Brain microvascular endothelial cell (primary cell): ENCODE measurements around the gene KLHL25.

Source experiments
- DNase-seq: peaks from one replicate; pipeline ENCODE4 v3.0.0-alpha.2; 2020
- H3K27ac ChIP-seq: fragments of 250-450 bp; sonication (Bioruptor Pico); 2 replicates; pipeline ENCODE4 v1.5.1; 2020; ENCODE audit warnings: mild to moderate bottlenecking, moderate library complexity
- H3K27me3 ChIP-seq: fragments of 250-450 bp; sonication (Bioruptor Pico); replicated peaks from 2 replicates; pipeline ENCODE4 v1.5.1; 2020; ENCODE audit warnings: mild to moderate bottlenecking
- H3K36me3 ChIP-seq: fragments of 250-450 bp; sonication (Bioruptor Pico); replicated peaks from 2 replicates; pipeline ENCODE4 v1.5.1; 2020; ENCODE audit warnings: mild to moderate bottlenecking
- H3K4me3 ChIP-seq: 2 replicates; pipeline ENCODE4 v1.5.1; 2011; ENCODE audit warnings: low read depth, mild to moderate bottlenecking, control low read depth, low read length, moderate library complexity
- in situ Hi-C: cut with HindIII; loops from 2 replicates; pipeline ENCODE4 v1.10.0; 2017; ENCODE audit warnings: low sequenced_read_pairs, low pct_ligation_motif_present
- TF ChIP-seq, protein P1 (sequence below): IDR thresholded peaks from 2 replicates; pipeline ENCODE4 v1.5.1; 2011; ENCODE audit warnings: low read depth, mild to moderate bottlenecking, moderate library complexity, low read length, control low read depth, inconsistent platforms; ENCODE audit errors: missing control alignments

KLHL25 gene

DNA sequence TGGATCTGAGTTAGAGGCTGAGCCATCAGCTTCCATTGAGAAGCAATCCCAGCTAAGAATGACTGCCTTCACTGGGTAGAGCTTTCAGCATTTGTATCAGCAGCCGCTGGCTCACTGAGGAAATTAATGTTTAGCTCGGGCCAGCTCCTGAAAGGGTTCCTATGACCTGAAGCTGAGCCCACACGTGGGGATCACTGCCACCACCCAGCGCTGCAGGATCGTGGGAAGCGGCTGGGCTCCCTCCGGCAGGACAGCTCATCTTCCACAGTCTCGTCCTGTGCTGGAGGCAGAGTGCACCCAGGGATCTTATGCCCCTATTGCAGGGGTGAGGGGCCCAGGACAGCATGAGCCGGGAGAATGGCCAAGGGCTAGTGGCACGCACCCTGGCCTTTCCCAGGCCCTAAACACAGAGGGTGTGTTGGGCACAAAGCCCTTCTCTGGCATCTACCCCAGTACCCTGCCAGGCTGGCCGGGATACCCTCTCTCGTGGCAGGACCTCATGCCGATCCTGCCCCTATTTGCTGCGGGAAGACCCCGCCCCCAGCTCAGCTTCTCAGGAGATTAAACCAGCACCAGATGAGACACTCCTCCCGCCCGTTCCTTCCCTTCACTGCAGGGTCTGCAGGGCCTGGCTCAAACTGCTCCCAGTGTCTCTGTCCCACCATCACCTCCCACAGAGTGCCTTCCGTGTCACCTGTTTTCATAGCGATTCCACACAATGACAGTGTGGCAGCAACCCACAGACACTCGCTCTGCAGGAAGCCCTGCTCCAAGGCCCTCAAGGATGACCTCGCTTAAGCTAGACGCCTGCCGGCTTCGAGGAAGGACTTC, 28.5 kb downstream of the KLHL25 start:
- TF ChIP-seq, protein P1, sequence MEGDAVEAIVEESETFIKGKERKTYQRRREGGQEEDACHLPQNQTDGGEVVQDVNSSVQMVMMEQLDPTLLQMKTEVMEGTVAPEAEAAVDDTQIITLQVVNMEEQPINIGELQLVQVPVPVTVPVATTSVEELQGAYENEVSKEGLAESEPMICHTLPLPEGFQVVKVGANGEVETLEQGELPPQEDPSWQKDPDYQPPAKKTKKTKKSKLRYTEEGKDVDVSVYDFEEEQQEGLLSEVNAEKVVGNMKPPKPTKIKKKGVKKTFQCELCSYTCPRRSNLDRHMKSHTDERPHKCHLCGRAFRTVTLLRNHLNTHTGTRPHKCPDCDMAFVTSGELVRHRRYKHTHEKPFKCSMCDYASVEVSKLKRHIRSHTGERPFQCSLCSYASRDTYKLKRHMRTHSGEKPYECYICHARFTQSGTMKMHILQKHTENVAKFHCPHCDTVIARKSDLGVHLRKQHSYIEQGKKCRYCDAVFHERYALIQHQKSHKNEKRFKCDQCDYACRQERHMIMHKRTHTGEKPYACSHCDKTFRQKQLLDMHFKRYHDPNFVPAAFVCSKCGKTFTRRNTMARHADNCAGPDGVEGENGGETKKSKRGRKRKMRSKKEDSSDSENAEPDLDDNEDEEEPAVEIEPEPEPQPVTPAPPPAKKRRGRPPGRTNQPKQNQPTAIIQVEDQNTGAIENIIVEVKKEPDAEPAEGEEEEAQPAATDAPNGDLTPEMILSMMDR = no peak
- DNase-seq = no peak
- Histone ChIP-seq H3K4me3 (no peak overlapping the region), H3K27ac (no peak overlapping the region), H3K27me3 (no peaks in the 10 kb centered on the region), H3K36me3 (no peaks in the 10 kb centered on the region)
- in situ Hi-C loops = no loop called here

DNA sequence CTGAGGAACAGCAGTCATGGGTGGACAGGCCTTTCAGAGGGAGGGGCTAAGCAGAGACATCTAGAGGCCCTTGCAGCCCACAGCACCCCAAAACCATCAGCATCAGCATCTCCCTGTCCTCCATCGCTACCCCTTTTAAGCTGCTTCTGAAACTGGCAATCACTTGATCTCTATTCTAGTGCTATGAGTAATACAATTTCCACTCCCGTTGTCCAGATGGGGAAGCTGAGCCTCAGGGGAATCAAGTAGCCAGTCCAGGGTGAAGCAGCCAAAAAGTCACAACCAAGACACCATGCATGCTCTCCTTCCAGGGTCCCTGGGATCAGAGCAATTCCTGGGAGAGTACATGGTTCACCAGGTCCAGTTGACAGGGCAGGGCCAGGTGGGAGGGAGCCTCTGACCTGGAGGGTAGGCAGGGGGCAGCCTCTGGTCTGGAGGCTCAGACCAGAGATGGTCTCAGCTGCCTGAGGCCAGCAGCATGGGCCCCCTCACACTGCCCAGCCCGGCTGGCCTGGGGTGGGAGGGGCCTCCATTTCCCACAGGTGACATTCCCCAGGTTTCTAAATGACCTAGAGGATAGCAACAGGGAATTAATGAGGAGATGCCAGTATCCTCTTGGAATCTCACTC, 30.0 kb downstream of the KLHL25 start:
- in situ Hi-C loops = no loop called here
- Histone ChIP-seq H3K27ac (no peak overlapping the region), H3K36me3 (no peaks in the 10 kb centered on the region), H3K27me3 (no peaks in the 10 kb centered on the region), H3K4me3 (no peak overlapping the region)
- no peak for DNase-seq
- TF ChIP-seq, protein P1 = no peak

DNA sequence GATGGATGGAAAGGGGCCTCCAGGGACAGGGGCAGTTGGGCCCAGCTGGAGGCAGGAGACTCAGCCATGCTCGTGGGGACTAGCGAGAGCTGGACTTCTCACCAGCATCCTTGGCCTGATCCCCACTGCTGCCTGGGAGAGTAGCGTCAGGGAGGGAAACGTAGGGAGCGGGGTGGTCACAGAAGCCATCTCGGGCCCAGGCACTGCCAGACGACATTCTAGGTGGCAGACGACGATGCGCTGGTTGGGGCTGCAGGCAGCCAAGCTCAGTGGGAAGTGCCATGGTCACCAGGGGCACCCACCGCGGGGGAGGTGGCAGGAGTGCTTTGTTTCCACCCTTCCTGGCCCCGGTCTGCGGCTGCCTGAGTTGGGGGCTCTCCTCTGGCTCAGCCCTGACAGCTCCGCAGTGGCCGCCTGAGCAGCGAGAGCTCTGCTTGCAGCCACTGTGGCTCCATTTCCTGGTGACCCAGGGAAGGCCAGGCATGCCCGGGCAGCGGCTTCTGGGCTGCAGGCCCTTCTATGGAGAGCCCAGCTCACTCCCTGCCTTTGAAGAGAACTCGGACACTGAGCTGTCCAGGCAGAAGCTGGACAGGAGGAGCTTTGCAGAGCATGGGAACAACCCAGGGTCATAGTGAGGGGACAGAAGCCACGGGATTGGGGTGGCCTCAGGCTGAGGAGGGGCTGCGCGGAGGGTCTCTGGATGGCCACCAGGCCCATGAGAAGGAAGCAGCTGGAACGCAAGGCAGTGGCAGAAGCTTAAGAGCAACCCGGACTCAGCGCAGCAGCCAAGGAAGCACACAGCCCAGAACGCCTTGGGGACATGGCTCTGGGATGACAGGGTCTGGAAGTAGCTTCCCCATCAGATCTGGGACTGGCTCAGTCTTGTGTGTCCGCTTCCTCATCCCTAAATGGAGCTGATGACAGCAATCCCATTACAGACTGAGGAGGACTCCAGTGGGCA, 30.8 kb downstream of the KLHL25 start:
- DNase-seq = no peak

DNA sequence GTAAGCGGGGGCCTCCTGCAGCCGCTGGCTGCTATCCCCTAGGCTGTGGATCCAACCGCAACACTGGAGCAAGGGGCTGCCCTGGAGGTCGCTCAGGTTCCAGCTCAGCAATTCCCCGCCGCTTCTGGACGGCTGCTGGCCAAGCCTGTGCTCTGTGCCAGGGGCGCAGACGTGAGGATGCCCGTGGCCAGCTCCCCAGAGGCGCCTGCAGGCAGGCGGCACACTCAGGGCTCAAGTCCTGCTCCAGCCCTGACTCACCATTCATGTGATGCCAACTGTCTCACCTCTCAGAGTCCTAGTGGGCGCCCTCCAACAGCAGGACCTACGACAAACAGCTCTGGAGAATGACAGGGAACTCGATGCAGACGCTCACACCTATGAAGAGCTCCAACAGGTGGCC, 31.6 kb downstream of the KLHL25 start:
- Histone ChIP-seq H3K27ac (no peak overlapping the region), H3K4me3 (no peak overlapping the region), H3K36me3 (no peaks in the 10 kb centered on the region), H3K27me3 (no peaks in the 10 kb centered on the region)
- no peak for DNase-seq
- in situ Hi-C loops = no loop called here
- TF ChIP-seq, protein P1 = no peak

More for the DNA sequence above, 30.8 kb downstream of the KLHL25 start:
- TF ChIP-seq, protein P1 = no peak
- Histone ChIP-seq H3K27ac (no peak overlapping the region), H3K36me3 (no peaks in the 10 kb centered on the region), H3K27me3 (no peaks in the 10 kb centered on the region), H3K4me3 (no peak overlapping the region)
- in situ Hi-C loops = no loop called here

DNA sequence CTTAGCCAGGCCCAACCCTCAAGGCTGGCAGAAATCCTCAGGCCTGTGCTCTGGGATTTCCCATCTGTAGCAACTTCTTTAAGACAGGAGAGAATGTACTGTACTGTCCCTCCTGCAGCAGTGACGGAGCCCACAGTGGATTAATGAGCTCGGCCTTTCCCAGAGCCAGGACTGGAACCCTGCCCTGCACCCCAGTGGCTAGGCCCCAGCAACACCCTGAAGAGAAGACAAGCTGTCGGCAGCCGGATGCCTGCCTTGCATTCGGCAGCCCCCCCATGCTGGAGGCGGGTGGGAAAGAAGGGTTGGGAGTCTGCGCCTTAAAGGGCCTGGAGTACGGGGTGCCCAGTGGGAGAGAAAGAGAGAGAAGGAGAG, 32.0 kb downstream of the KLHL25 start:
- H3K36me3 ChIP-seq = no peaks in the 10 kb centered on the region
- no peak overlapping the region for H3K27ac ChIP-seq
- DNase-seq = no peak
- H3K27me3 ChIP-seq = no peaks in the 10 kb centered on the region
- no peak overlapping the region for H3K4me3 ChIP-seq
- TF ChIP-seq, protein P1 = no peak
- in situ Hi-C loops = no loop called here
